ENCODE measurements around the gene SCYGR5. TPM values are rescaled to one million over a fixed set of nuclear protein-coding genes. Genes with fewer than 3 reads are reported as not detected.
"Not testable (repeated sequence)": the region's sequence is repeated elsewhere in the genome, so short reads cannot be mapped to it uniquely, and the experiment has no call there.

SCYGR5 gene
- total RNA-seq = not detected

- H3K4me3 ChIP-seq; H3K27me3 ChIP-seq; H3K36me3 ChIP-seq; H3K27ac ChIP-seq; H3K4me1 ChIP-seq; intact Hi-C loops (cut with DNase I; ENCODE audit: low total_unique reads); DNase-seq; H3K9me3 ChIP-seq: not testable (repeated sequence)
- in situ Hi-C loops (cut with MboI; ENCODE audit: low pct_ligation_motif_present in 1 of 4, low pct_unique_long_range_greater_than_20kb in 1 of 4, low sequenced_read_pairs in 3 of 4) = loop anchor here (10.0 to 25.0 kb wide), 5 partner anchors 88 to 198 kb away; partner anchors contain the start of gene DAW1 (in 1 of the 4)
- 74 to 80% methylated on average over 3 to 13 of the region's 13 CpGs for WGBS, 2 donors (ENCODE audit: low coverage in 1 of 2)
Measured at GRCh38 chr2:227666631-227667170, at the start of gene SCYGR5. Gene SCYGR5, plus strand, starts transcription at chr2:227666804. Its CDS starts 0 bp downstream, at chr2:227666804.

- H3K4me3 ChIP-seq = no peak within 1 kb of the TSS
- 69 to 77% methylated on average over 6 of the region's 20 CpGs for WGBS, 2 donors (ENCODE audit: low coverage in 1 of 2)
- no peaks in the 10 kb centered on the region for H3K4me1 ChIP-seq
- no peak for DNase-seq
- intact Hi-C loops (cut with DNase I; ENCODE audit: low total_unique reads) = no loop called here
- H3K36me3 ChIP-seq = no peaks in the 10 kb centered on the region
- TF ChIP-seq POLR2AphosphoS5 (IDR thresholded peaks at IDR 0.05) (no peak), EP300 (IDR thresholded peaks at IDR 0.05; ENCODE audit: low read depth) (no peak), POLR2A (IDR thresholded peaks at IDR 0.05) (no peak), CTCF (IDR thresholded peaks at IDR 0.05) (no peak)
- H3K27ac ChIP-seq = no peak within 1 kb of the TSS
- no peaks in the 10 kb centered on the region for H3K27me3 ChIP-seq
- in situ Hi-C loops (cut with MboI; ENCODE audit: low pct_ligation_motif_present in 1 of 4, low pct_unique_long_range_greater_than_20kb in 1 of 4, low sequenced_read_pairs in 3 of 4) = no loop called here
- H3K9me3 ChIP-seq = peaks cover 0 to 1% of the 10 kb centered on the region in 2 donors
Measured at GRCh38 chr2:227617316-227618230, 49.0 kb upstream of the SCYGR5 start, which contains the start of gene SCYGR4. Gene SCYGR4, plus strand, starts transcription at chr2:227617498. Its CDS starts 0 bp downstream, at chr2:227617498.

GRCh38 chr2:227623226-227623625 lies 43.4 kb upstream of the SCYGR5 start:
- Histone ChIP-seq H3K4me1 (no peaks in the 10 kb centered on the region), H3K36me3 (no peaks in the 10 kb centered on the region), H3K4me3 (no peak overlapping the region), H3K27ac (no peak overlapping the region), H3K9me3 (peaks cover 0 to 3% of the 10 kb centered on the region in 2 donors), H3K27me3 (no peaks in the 10 kb centered on the region)
- no peak for TF ChIP-seq POLR2A (IDR thresholded peaks at IDR 0.05)
- no peak for TF ChIP-seq POLR2AphosphoS5 (IDR thresholded peaks at IDR 0.05)
- no peak for TF ChIP-seq CTCF (IDR thresholded peaks at IDR 0.05)
- no peak for TF ChIP-seq EP300 (IDR thresholded peaks at IDR 0.05; ENCODE audit: low read depth)
- no peak for DNase-seq
- in situ Hi-C loops (cut with MboI; ENCODE audit: low pct_ligation_motif_present in 1 of 4, low pct_unique_long_range_greater_than_20kb in 1 of 4, low sequenced_read_pairs in 3 of 4) = no loop called here
- intact Hi-C loops (cut with DNase I; ENCODE audit: low total_unique reads) = no loop called here

GRCh38 chr2:227625420-227625819 lies 41.2 kb upstream of the SCYGR5 start:
- Histone ChIP-seq H3K36me3 (no peaks in the 10 kb centered on the region), H3K4me3 (no peak overlapping the region), H3K9me3 (peaks cover 0 to 3% of the 10 kb centered on the region in 2 donors), H3K27ac (no peak overlapping the region), H3K4me1 (no peaks in the 10 kb centered on the region), H3K27me3 (no peaks in the 10 kb centered on the region)
- in situ Hi-C loops (cut with MboI; ENCODE audit: low pct_ligation_motif_present in 1 of 4, low pct_unique_long_range_greater_than_20kb in 1 of 4, low sequenced_read_pairs in 3 of 4) (no loop called here), intact Hi-C loops (cut with DNase I; ENCODE audit: low total_unique reads) (no loop called here)
- 69 to 70% methylated on average over 2 of the region's 2 CpGs for WGBS, 2 donors (ENCODE audit: low coverage in 1 of 2)
- DNase-seq = no peak
- TF ChIP-seq POLR2A (IDR thresholded peaks at IDR 0.05) (no peak), EP300 (IDR thresholded peaks at IDR 0.05; ENCODE audit: low read depth) (no peak), CTCF (IDR thresholded peaks at IDR 0.05) (no peak), POLR2AphosphoS5 (IDR thresholded peaks at IDR 0.05) (no peak)

Measured in transverse colon (tissue), 4 donors.